Tibial nerve (tissue), 4 donors: ENCODE measurements around the gene KRTAP13-4.

ENCODE experiments used
- CTCF ChIP-seq, 5 experiments: fragments of 200-600 bp in 3 of 5; fragments of 450-650 bp in 2 of 5; sonication (generic) in 3 of 5; IDR thresholded peaks; one replicate each; pipeline ENCODE4 v1.5.1; 2016 to 2019; ENCODE audit warnings: antibody characterized with exemption in 5 of 5, mild to moderate bottlenecking in 3 of 5, moderate library complexity in 2 of 5
- EP300 ChIP-seq, 2 donors: sonication (generic); formaldehyde crosslinking; IDR thresholded peaks; one replicate each; pipeline ENCODE4 v1.6.1; 2017; ENCODE audit warnings: antibody characterized with exemption in 2 of 2, mild to moderate bottlenecking in 1 of 2
- POLR2A ChIP-seq, 2 donors: fragments of 450-650 bp; IDR thresholded peaks; one replicate each; pipeline ENCODE4 v1.6.1; 2017; ENCODE audit warnings: antibody characterized with exemption in 2 of 2, mild to moderate bottlenecking in 2 of 2, moderate library complexity in 2 of 2

- TF ChIP-seq CTCF (IDR thresholded peaks at IDR 0.05): no peak
- no peak for TF ChIP-seq EP300 (IDR thresholded peaks at IDR 0.05)
- no peak for TF ChIP-seq POLR2A (IDR thresholded peaks at IDR 0.05)
Measured at GRCh38 chr21:30426731-30427130, 3.3 kb upstream of the KRTAP13-4 start.
